Activated CD8-positive, alpha-beta memory T cell treated with anti-CD3 and anti-CD28 coated beads for 4 hours (primary cell): Measurements from ENCODE around the gene ZNF57.
"Not testable (repeated sequence)": the region's sequence is repeated elsewhere in the genome, so short reads cannot be mapped to it uniquely, and the experiment has no call there.

Source experiments
- DNase-seq, 2 donors: peaks; one replicate each; pipeline ENCODE4 v3.0.0-alpha.2; 2020; ENCODE audit warnings: low read depth in 2 of 2

Gene ZNF57

DNA sequence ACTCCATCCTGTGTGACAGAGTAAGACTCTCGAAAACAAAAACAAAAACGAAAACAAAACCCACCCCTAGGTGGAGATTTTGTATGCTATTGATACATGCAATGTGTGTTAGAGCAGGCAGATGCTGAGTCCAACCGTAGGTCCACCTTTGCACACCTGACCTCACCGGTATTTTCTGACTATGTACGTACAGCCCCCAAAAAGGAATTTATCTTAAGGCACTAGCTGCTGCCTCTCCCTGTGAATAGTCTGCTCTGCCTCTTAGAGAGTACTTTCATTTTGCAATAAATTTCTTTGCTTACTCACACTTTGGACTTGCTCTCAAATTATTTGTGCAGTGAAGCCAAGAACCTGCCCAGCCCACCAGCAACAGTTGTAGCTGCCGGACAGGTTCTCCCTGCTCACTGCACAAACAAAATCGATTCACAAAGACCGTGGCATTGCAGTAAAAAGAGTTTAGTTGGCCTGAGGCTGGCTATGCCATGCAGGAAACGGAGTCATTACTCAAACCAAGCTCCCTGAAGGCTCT, 52.3 kb downstream of the ZNF57 start:
- no peak for DNase-seq

GRCh38 chr19:2957160-2957559, 56.4 kb downstream of the ZNF57 start:
- DNase-seq, result no peak

DNA sequence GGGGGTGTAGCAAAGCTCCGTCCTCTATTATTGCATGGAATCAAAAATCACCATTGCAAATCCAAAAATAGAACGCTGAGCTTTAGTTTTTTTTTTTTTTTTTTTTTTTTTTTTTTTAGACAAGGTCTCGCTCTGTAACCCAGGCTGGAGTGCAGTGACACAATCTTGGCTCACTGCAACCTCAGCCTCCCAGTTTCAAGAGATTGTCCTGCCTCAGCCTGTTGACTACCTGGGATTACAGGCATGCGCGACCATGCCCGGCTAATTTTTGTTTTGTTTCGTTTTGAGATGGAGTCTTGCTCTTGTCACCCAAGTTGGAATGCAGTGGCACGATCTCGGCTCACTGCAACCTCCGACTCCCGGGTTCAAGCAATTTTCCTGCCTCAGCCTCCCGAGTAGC, 59.4 kb downstream of the ZNF57 start:
- DNase-seq, result no peak

DNA sequence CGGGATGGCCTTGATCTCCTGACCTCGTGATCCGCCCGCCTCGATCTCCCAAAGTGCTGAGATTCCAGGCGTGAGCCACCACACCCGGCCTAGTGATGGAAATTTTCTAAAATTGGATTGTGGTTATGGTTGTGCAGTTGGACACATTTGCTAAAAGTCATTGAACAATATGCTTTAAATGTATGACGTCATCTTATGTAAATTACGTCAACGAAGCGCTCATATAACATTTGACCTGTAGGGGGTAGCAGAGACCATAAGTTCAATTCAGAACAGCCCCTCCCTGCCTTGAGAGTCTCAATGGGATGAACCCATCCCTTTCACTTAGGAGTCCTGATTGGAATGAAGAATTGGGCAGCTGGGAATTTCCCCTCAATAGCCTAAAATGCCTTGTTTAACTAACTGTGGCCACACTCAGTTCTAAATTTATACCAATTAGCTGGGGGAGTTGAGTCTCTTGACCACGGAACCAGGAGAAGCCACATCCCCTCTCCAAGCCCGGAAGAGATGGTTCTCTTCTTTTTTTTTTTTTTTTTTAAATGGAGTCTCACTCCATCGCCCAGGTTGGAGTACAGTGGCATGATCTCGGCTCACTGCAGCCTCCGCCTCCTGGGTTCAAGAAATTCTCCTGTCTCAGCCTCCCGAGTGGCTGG, 61.4 kb downstream of the ZNF57 start:
- peak in 1 of 2 donors; percentile 11 for DNase-seq

- no peak for DNase-seq
Observed at GRCh38 chr19:2963122-2963521, 62.4 kb downstream of the ZNF57 start.

DNA sequence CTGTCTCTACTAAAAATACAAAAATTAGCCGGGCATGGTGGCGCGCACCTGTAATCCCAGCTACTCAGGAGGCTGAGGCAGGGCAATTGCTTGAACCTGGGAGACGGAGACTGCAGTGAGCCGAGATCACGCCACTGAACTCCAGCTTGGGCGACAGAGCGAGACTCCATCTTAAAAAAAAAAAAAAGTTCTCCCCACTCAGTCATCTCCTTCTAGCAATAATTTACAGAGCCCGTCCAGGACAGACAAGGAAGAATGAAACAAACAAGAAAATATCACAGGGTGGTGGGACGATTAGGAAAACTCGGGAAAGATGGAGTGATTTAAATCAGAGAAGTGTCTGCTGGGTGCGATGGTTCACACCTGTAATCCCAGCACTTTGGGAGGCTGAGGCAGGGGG, 62.9 kb downstream of the ZNF57 start:
- DNase-seq, result not testable (repeated sequence)

DNA sequence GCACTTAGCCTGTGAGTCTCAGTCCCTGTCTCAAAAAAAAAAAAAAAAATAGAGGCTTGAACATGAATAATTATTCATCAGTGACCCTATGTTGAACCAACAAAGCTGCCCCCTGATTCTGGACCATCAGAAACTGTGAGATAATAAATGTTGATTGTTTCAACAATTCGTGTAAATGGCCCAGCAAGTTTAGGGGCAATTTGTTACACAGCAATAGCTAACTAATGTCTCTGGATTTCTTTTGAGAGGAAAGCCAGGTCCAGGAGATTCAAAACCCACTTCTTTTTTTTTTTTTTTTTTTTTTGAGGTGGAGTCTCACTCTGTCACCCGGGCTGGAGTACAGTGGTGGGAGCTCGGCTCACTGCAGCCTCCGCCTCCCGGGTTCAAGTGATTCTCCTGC, 64.1 kb downstream of the ZNF57 start:
- DNase-seq, result no peak

- DNase-seq, result no peak
Observed at GRCh38 chr19:2967972-2968371, 67.2 kb downstream of the ZNF57 start.
